Activated CD4-positive, alpha-beta T cell treated with anti-CD3 and anti-CD28 coated beads, Interleukin-2, Interleukin-6, amounts not matched to agents 100 ng/mL and 50 ng/mL, durations not matched to agents 16 hours and 8 hours (primary cell): ENCODE results near the gene AGAP9.
"Not testable (repeated sequence)": the region's sequence is repeated elsewhere in the genome, so short reads cannot be mapped to it uniquely, and the experiment has no call there.

Source experiments
- DNase-seq: peaks from one replicate; pipeline ENCODE4 v3.0.0-alpha.2; 2020

Gene AGAP9

DNA sequence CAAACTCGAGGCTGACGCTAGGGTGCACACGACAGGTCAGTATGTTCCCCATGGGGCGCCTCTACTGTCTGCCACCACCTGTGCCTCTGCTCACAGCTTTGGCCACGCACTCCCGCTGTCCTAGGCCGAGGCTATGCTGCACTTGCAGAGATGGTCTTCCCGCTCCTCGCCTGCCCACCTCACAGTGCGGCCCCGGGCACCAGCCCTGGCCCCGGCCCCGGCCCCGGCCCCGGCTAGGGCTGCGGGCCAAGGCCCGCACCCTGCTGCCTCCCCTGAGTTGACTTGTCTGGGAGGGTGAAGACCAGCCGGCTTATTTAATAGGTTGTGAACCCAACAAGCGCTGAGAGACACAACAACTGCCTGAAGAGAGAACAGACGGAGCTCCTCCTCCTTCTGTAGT, at the start of gene AGAP9:
Gene AGAP9, minus strand, starts transcription at position 164 of the 400 bp plus-strand sequence. Its CDS starts 112 bp downstream, at position 52.
- DNase-seq, result not testable (repeated sequence)

DNA sequence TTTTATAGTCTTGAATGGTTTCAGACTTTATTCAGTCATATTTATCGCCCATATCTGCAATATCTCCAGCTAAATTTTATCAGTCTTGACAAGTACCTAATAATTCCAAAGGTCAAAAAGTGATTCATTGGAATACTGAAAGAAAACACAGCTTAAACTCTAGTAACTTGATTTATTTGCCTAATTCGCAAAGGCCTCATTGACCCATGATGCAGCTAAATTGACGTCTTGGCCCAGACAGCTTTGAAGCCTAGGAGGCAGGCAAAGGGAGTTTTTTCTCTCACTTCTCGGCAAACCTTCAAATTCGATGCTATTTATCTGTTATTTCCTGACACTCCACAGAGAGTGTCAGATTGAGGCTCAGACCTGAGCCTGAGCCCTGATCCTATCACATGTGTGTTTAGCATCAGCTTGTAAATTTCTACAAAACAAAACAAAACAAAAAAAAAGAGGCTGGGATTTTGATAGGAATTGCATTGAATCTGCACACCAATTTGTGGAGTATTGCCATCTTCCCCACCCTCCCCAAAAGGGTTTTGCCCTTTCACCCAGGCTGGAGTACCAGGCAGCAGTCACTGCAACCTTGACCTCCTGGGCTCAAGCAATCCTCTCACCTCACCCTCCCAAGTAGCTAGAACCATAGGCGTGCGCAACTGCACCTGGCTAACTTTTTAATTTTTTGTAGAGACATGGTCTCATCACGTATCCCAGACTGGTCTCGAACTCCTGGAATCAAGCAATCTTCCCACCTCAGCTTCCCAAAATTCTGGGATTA, 47.9 kb upstream of the AGAP9 start:
- not testable (repeated sequence) for DNase-seq

DNA sequence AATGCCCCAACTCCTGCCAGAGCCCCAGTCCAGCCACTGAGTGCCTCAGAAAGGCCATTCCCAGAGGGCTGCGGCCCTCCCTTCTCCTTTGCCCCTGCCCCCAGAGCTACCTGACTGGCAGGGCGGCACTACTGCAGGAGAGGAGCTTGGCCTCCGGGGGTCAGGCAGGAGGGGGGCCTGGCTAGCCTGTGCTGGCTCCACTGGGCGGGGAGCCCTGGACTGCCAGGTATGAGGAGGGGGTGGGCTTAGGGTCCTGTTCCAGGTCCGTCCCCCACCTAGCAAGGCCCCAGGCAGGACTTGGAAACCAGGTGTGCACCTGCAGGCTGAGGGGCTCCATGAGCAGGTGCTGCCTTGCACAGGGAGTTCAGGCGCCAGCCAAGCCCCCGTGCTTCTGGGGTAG, 43.3 kb upstream of the AGAP9 start:
- not testable (repeated sequence) for DNase-seq

- not testable (repeated sequence) for DNase-seq
These were observed 42.8 kb upstream of the AGAP9 start for GRCh38 chr10:47566108-47566699.

DNA sequence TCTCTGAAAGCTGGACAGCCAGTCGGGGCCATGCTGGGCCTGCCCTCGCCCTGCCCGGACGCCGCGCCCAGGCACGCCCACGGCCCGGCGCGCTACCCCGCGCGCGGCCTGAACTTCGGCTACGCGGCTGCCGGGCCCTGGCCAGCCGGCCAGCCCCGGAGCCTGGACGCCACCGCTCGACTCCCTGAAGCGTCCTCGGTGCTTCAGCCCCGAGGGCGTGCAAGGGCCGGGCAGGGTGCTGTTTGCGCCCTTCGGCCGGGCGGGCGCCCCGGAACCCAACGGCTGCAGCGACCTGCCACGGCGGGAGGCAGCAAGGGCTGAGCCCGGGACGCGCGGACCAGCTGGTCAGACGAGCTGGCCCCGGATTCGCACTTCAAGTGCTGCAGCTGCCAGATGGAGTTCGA, 42.1 kb upstream of the AGAP9 start:
- not testable (repeated sequence) for DNase-seq

DNA sequence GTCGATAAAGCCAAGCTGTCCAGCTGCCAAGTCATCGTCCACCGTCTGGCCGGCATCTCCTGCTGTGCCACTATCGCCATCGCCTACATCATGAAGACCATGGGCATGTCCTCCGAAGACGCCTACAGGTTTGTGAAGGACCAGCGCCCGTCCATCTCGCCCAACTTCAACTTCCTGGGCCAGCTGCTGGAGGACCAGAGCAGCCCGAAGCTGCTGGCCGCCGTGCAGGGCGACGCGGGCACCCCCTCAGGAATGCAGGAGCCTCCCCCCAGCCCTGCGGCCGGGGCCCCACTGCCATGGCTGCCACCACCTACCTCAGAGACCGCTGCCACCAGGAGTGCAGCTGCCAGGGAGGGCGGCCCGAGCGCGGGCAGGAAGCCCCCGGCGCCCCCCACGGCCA, 41.5 kb upstream of the AGAP9 start:
- not testable (repeated sequence) for DNase-seq

DNA sequence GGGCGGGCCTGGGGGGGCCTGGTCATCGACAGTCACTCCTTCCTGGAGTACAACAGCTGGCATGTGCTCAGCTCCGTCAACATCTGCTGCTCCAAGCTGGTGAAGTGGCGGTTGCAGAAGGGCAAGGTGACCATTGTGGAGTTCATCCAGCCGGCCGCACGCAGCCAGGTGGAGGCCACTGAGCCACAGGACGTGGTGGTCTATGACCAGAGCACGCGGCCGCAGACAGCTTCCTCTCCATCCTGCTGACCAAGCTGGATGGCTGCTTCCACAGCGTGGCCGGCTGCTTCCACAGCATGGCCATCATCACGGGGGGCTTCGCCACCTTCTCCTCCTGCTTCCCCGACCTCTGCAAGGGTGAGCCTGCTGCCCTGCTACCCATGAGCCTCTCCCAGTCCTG, 40.9 kb upstream of the AGAP9 start:
- DNase-seq, result not testable (repeated sequence)

DNA sequence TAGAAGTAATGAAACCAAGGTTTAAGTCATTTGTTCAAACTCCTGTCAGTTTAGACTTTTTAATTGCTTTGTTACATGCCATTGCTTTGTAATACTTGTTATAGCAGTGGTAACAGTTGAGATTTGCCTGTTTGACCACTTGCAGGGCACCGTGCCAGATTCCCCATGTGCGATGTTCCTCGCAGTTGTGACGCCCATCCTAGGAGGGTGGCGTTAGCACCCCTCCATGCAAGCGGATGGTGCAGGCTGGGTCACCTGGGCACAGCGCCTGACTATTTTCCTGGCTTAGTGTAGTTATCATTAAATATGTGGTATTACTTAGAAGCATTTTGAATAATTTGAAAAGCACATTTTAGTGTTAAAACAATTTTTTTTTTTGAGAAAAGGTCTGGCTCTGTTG, 37.0 kb upstream of the AGAP9 start:
- not testable (repeated sequence) for DNase-seq

- DNase-seq, result not testable (repeated sequence)
These were observed 36.4 kb upstream of the AGAP9 start for GRCh38 chr10:47559718-47560308.

DNA sequence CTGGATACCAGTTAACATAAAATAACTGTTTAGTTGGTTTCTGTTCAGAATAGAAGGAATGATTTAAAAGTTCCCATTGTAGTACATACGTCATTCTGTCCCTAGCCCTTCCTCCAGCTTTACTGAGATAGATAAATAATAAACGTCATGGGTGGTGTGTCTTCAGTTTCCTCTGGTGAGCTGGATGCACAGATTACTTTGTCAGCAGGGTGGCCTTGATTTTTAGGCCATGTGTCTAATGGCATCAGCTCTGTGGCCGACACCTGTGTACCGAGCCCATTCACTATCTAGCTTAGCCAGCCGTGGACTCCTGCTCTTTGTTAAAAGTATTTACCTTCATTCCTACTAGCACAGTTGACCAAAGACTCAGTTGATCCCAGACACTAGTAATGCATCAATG, 34.7 kb upstream of the AGAP9 start:
- peak; percentile 5 for DNase-seq

DNA sequence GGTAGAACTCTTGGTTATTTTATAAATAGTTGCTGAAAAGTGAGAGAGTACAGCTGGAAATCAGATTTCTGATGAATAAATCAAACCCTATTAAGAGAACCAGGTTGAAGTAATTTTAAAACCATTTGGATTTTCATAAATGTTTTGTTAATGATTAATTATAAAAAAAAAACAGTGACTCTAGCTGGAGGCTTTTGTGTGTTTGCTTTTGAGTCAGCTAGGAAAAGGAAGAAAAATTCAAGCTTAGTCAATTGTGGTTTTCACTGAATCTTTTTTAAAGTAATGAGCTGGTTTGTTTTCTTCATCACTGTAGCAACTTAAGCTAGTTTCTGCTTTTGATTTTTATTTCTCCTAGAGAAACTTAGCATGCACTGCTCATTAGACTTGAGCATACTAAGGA, 34.2 kb upstream of the AGAP9 start:
- DNase-seq, result peak; percentile 21

GRCh38 chr10:47555334-47555733, 31.9 kb upstream of the AGAP9 start:
- not testable (repeated sequence) for DNase-seq

DNA sequence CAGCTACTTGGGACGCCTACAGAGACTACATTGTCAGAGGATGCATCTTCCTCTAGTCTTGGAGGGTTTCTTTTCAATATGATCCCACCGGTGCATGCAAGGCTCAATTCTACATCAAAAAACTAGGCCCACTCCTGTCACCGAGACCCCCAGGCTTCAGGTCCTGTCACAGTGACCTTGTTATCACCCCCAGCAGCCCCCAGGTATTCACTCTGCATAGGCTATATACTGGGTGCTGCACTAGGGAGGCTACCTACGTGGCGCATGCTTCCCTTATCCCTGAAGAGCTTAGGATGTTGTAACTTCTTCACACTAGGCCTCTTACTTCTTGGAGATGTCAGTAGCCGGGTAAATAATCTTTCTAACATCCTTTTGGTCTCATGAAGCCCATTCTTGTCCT, 31.1 kb upstream of the AGAP9 start:
- DNase-seq, result not testable (repeated sequence)

DNA sequence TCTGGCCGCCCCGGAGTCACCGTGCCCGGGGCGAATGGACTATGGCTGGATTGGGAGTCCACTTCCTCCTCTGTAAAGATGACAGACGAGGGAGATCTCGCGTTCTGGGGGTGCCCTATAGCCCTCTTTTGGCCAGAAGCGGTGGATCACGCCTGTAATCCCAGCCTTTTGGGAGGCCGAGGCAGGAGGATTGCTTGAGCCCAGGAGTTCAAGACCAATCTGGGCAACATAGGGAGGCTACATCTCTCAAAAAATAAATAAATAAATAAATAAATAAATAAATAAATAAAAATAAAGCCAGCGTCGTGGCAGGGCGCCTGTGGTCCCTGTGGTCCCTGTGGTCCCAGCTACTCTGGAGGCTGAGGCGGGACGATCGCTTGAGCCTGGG, 30.4 kb upstream of the AGAP9 start:
- DNase-seq, result not testable (repeated sequence)

- peak; percentile 91 for DNase-seq
These were observed 29.9 kb upstream of the AGAP9 start for GRCh38 chr10:47553214-47553859.

DNA sequence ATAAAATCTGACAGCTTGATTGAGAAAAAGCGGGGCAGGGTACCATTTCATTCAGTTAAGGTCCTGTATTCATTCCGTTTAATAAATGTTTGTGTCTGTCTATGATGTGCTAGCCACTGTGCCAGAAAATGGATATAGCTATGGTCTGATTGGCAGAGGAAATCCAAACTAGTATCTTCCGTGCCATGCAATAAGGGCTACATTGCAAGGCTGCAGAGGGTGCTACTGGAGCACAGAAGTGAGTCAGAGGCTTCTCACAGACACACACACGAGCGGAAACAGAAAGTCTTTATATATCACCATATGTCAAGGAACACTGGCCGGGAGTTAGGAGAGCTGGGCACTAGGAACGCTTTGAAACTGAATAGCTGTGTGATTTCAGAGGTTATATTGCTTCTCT, 29.3 kb upstream of the AGAP9 start:
- peak; percentile 67 for DNase-seq

GRCh38 chr10:47547286-47547685, 23.8 kb upstream of the AGAP9 start:
- DNase-seq, result not testable (repeated sequence)

DNA sequence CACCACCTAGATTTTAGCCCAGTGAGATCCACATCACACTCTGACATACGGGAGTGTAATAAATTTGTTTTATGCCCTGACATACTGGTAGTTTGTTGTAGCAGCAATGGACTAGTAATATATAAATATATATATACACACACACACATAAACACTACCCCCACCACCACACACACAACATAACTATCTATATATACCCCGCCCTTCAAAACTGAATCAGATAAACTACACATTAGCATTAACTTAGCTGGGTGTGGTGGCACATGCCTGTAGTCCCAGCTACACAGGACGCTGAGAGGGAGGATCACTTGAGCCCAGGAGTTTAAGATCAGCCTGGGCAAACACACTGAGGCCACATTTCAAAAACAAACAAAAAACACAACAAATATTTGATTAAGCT, 13.0 kb upstream of the AGAP9 start:
- DNase-seq, result not testable (repeated sequence)

- not testable (repeated sequence) for DNase-seq
These were observed 21.1 kb downstream of the AGAP9 start for GRCh38 chr10:47502313-47502712.

GRCh38 chr10:47494226-47494625, 29.2 kb downstream of the AGAP9 start:
- DNase-seq, result not testable (repeated sequence)

DNA sequence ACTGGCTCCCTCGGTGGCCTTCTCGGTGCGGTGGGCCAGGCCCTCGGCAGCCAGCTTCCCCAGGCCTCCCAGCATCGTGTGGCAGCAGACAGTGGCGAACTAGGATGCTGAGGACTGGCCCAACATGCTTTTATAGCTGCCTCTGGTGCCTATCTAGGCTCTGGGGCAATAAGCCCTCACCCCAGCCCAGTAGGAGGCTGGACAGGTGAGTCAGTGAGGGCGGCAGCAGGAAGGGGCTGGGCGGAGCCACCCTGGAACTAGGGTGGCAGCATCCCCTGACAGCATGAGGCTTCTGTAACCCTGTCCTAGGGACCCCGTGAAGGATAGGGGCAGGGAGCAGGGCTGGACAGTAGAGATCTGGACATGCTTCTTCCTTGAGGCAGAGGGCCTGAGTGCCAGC, 31.8 kb downstream of the AGAP9 start, which contains the start of gene FAM25G:
Gene FAM25G, minus strand, starts transcription at position 101 of the 400 bp plus-strand sequence. Its CDS starts 26 bp downstream, at position 75.
- DNase-seq, result not testable (repeated sequence)

GRCh38 chr10:47489630-47490029, 33.8 kb downstream of the AGAP9 start:
- DNase-seq, result not testable (repeated sequence)

GRCh38 chr10:47485943-47486342, 37.5 kb downstream of the AGAP9 start:
- peak; percentile 32 for DNase-seq
